GM19395 (cell line): ENCODE data around the gene CMTR1.

Source experiments
- ATAC-seq: cut with Tn5 transposase; IDR thresholded peaks from one replicate; pipeline ENCODE4 v1.9.1; 2021; ENCODE audit warnings: mild to moderate bottlenecking, moderate library complexity; ENCODE audit not compliant: unreplicated experiment

CMTR1 gene

GRCh38 chr6:37511201-37511600 is 78.2 kb downstream of the CMTR1 start:
- ATAC-seq, result no peak

GRCh38 chr6:37511910-37512399 is 78.9 kb downstream of the CMTR1 start:
- no peak for ATAC-seq

GRCh38 chr6:37512400-37513011 is 79.5 kb downstream of the CMTR1 start:
- no peak for ATAC-seq

- no peak for ATAC-seq
These were observed 80.1 kb downstream of the CMTR1 start for GRCh38 chr6:37513155-37513554.

GRCh38 chr6:37513576-37513975 is 80.6 kb downstream of the CMTR1 start:
- ATAC-seq, result no peak

- no peak for ATAC-seq
These were observed 81.3 kb downstream of the CMTR1 start for GRCh38 chr6:37514321-37514771.

- ATAC-seq, result no peak
These were observed 81.8 kb downstream of the CMTR1 start for GRCh38 chr6:37514837-37515236.

- ATAC-seq, result no peak
These were observed 82.7 kb downstream of the CMTR1 start for GRCh38 chr6:37515712-37516075.

- ATAC-seq, result peak; percentile 59
These were observed 83.3 kb downstream of the CMTR1 start for GRCh38 chr6:37516076-37516919.

- ATAC-seq, result no peak
These were observed 83.9 kb downstream of the CMTR1 start for GRCh38 chr6:37516920-37517405.

- ATAC-seq, result no peak
These were observed 84.4 kb downstream of the CMTR1 start for GRCh38 chr6:37517411-37517812.

GRCh38 chr6:37518116-37518515 is 85.1 kb downstream of the CMTR1 start:
- ATAC-seq, result no peak

GRCh38 chr6:37519461-37519860 is 86.4 kb downstream of the CMTR1 start:
- ATAC-seq, result no peak

GRCh38 chr6:37520926-37521325 is 87.9 kb downstream of the CMTR1 start:
- no peak for ATAC-seq

- no peak for ATAC-seq
These were observed 88.7 kb downstream of the CMTR1 start for GRCh38 chr6:37521674-37522073.

- ATAC-seq, result no peak
These were observed 89.8 kb downstream of the CMTR1 start for GRCh38 chr6:37522836-37523235.

- ATAC-seq, result no peak
These were observed 90.4 kb downstream of the CMTR1 start for GRCh38 chr6:37523412-37523811.

- no peak for ATAC-seq
These were observed 91.3 kb downstream of the CMTR1 start for GRCh38 chr6:37524025-37524969.

GRCh38 chr6:37524970-37525318 is 91.9 kb downstream of the CMTR1 start:
- no peak for ATAC-seq

- ATAC-seq, result no peak
These were observed 92.7 kb downstream of the CMTR1 start for GRCh38 chr6:37525460-37526357.
